ENCODE results near the gene MCF2L2. TPM values are rescaled to one million over a fixed set of nuclear protein-coding genes. Genes with fewer than 3 reads are reported as not detected.
"Not testable (repeated sequence)": the region's sequence is repeated elsewhere in the genome, so short reads cannot be mapped to it uniquely, and the experiment has no call there.

The MCF2L2 gene
- total RNA-seq, 1 donor from 2014 or later = 0.62 TPM

GRCh38 chr3:183239046-183239445 lies 189.4 kb downstream of the MCF2L2 start:
- Histone ChIP-seq H3K27ac (no peak overlapping the region), H3K4me3 (no peak overlapping the region), H3K4me1 (peaks cover 4% of the 10 kb centered on the region), H3K9me3 (peaks cover 12% of the 10 kb centered on the region), H3K27me3 (ENCODE audit: low read depth) (no peaks in the 10 kb centered on the region), H3K36me3 (no peaks in the 10 kb centered on the region)
- no peak for TF ChIP-seq CTCF (IDR thresholded peaks at IDR 0.05)
- ATAC-seq (no peak), DNase-seq (no peak)
- intact Hi-C loops (cut with DNase I) = no loop called here

GRCh38 chr3:183233966-183234365 lies 194.5 kb downstream of the MCF2L2 start:
- no peaks in the 10 kb centered on the region for H3K36me3 ChIP-seq
- DNase-seq (no peak), ATAC-seq (no peak)
- H3K4me3 ChIP-seq = no peak overlapping the region
- no peaks in the 10 kb centered on the region for H3K9me3 ChIP-seq
- H3K27ac ChIP-seq = no peak overlapping the region
- H3K4me1 ChIP-seq = peaks cover 9% of the 10 kb centered on the region
- no peak for TF ChIP-seq CTCF (IDR thresholded peaks at IDR 0.05)
- intact Hi-C loops (cut with DNase I) = no loop called here
- no peaks in the 10 kb centered on the region for H3K27me3 ChIP-seq (ENCODE audit: low read depth)

- peaks cover 9% of the 10 kb centered on the region for H3K4me1 ChIP-seq
- no peak overlapping the region for H3K27ac ChIP-seq
- no peaks in the 10 kb centered on the region for H3K9me3 ChIP-seq
- H3K36me3 ChIP-seq = no peaks in the 10 kb centered on the region
- no peaks in the 10 kb centered on the region for H3K27me3 ChIP-seq (ENCODE audit: low read depth)
- no peak overlapping the region for H3K4me3 ChIP-seq
- intact Hi-C loops (cut with DNase I) = no loop called here
- TF ChIP-seq CTCF (IDR thresholded peaks at IDR 0.05) = no peak
- DNase-seq (no peak), ATAC-seq (no peak)
Observed at GRCh38 chr3:183230826-183231225, 197.6 kb downstream of the MCF2L2 start.

- not testable (repeated sequence) for H3K27me3 ChIP-seq (ENCODE audit: low read depth)
Observed at GRCh38 chr3:183230251-183230650, 198.2 kb downstream of the MCF2L2 start.

GRCh38 chr3:183229178-183229577 lies 199.2 kb downstream of the MCF2L2 start:
- Histone ChIP-seq H3K4me1 (peaks cover 8% of the 10 kb centered on the region), H3K36me3 (no peaks in the 10 kb centered on the region), H3K9me3 (no peaks in the 10 kb centered on the region), H3K27ac (no peak overlapping the region), H3K4me3 (no peak overlapping the region), H3K27me3 (ENCODE audit: low read depth) (no peaks in the 10 kb centered on the region)
- intact Hi-C loops (cut with DNase I) = no loop called here
- DNase-seq (no peak), ATAC-seq (no peak)
- no peak for TF ChIP-seq CTCF (IDR thresholded peaks at IDR 0.05)

More at GRCh38 chr3:183230251-183230650, 198.2 kb downstream of the MCF2L2 start:
- ATAC-seq; intact Hi-C loops (cut with DNase I); H3K4me3 ChIP-seq; H3K36me3 ChIP-seq; DNase-seq; H3K27ac ChIP-seq; H3K9me3 ChIP-seq; H3K4me1 ChIP-seq: not testable (repeated sequence)

- intact Hi-C loops (cut with DNase I) = no loop called here
- DNase-seq (no peak), ATAC-seq (no peak)
- H3K27me3 ChIP-seq (ENCODE audit: low read depth) = no peaks in the 10 kb centered on the region
- no peaks in the 10 kb centered on the region for H3K4me1 ChIP-seq
- H3K4me3 ChIP-seq = no peak overlapping the region
- H3K9me3 ChIP-seq = no peaks in the 10 kb centered on the region
- TF ChIP-seq CTCF (IDR thresholded peaks at IDR 0.05) = no peak
- no peaks in the 10 kb centered on the region for H3K36me3 ChIP-seq
- no peak overlapping the region for H3K27ac ChIP-seq
Observed at GRCh38 chr3:183227586-183227985, 200.8 kb downstream of the MCF2L2 start.
